GM18951 (cell line): Measurements from ENCODE around the gene TAS1R3.
"Not testable (repeated sequence)": the region's sequence is repeated elsewhere in the genome, so short reads cannot be mapped to it uniquely, and the experiment has no call there.

Experiments used
- POLR2A ChIP-seq: IDR thresholded peaks from 4 replicates; pipeline ENCODE4 v1.6.1; 2011; ENCODE audit warnings: mild to moderate bottlenecking; ENCODE audit not compliant: insufficient read length, insufficient read depth; ENCODE audit errors: extremely low read depth
- in situ Hi-C: fragments of 300-500 bp; cut with MboI; formaldehyde crosslinking; loops from one replicate; pipeline ENCODE4 v1.12.0; 2022; ENCODE audit warnings: low sequenced_read_pairs, mixed read lengths, inconsistent platforms; ENCODE audit not compliant: unreplicated experiment

TAS1R3 gene

GRCh38 chr1:1309251-1310108 is 21.6 kb upstream of the TAS1R3 start:
- TF ChIP-seq POLR2A: no peak
- in situ Hi-C loops: no loop called here

GRCh38 chr1:1310109-1310385 is 21.0 kb upstream of the TAS1R3 start:
- no peak for TF ChIP-seq POLR2A
- in situ Hi-C loops: no loop called here

- no peak for TF ChIP-seq POLR2A
- in situ Hi-C loops: no loop called here
Measured at GRCh38 chr1:1310476-1311053, 20.5 kb upstream of the TAS1R3 start.

- no peak for TF ChIP-seq POLR2A
- in situ Hi-C loops: no loop called here
Measured at GRCh38 chr1:1311107-1312104, 19.7 kb upstream of the TAS1R3 start.

GRCh38 chr1:1312450-1313314 is 18.4 kb upstream of the TAS1R3 start:
- in situ Hi-C loops: no loop called here

GRCh38 chr1:1313500-1314236 is 17.4 kb upstream of the TAS1R3 start:
- no peak for TF ChIP-seq POLR2A
- in situ Hi-C loops: no loop called here

More at GRCh38 chr1:1312450-1313314, 18.4 kb upstream of the TAS1R3 start:
- peak; percentile 17 for TF ChIP-seq POLR2A

GRCh38 chr1:1314237-1314586 is 16.9 kb upstream of the TAS1R3 start:
- no peak for TF ChIP-seq POLR2A
- in situ Hi-C loops: no loop called here

GRCh38 chr1:1314678-1315335 is 16.3 kb upstream of the TAS1R3 start:
- in situ Hi-C loops: no loop called here
- no peak for TF ChIP-seq POLR2A

- in situ Hi-C loops: no loop called here
- no peak for TF ChIP-seq POLR2A
Measured at GRCh38 chr1:1315435-1315954, 15.6 kb upstream of the TAS1R3 start.

- in situ Hi-C loops: not testable (repeated sequence)
Measured at GRCh38 chr1:1316199-1316598, 14.9 kb upstream of the TAS1R3 start.

GRCh38 chr1:1317420-1317819 is 13.7 kb upstream of the TAS1R3 start:
- in situ Hi-C loops: no loop called here
- TF ChIP-seq POLR2A: no peak
